Stimulated activated CD4-positive, alpha-beta T cell treated with anti-CD3 and anti-CD28 coated beads, Interleukin-15, amount 100 ng/mL, for 24 hours (primary cell): ENCODE measurements around the gene ADAM11.

Experiments
- DNase-seq: peaks from one replicate; pipeline ENCODE4 v3.0.0-alpha.2; 2020

The ADAM11 gene

GRCh38 chr17:44776628-44777393, 18.0 kb downstream of the ADAM11 start:
- no peak for DNase-seq

- DNase-seq, result no peak
Observed at GRCh38 chr17:44777394-44778348, 18.9 kb downstream of the ADAM11 start.

- no peak for DNase-seq
Observed at GRCh38 chr17:44778656-44779210, 19.9 kb downstream of the ADAM11 start.

GRCh38 chr17:44779211-44780025, 20.6 kb downstream of the ADAM11 start:
- peak; percentile 90 for DNase-seq

GRCh38 chr17:44780161-44780560, 21.4 kb downstream of the ADAM11 start:
- DNase-seq, result no peak

GRCh38 chr17:44780845-44781480, 22.2 kb downstream of the ADAM11 start:
- no peak for DNase-seq

- no peak for DNase-seq
Observed at GRCh38 chr17:44781551-44782325, 22.9 kb downstream of the ADAM11 start.

- DNase-seq, result no peak
Observed at GRCh38 chr17:44782326-44782850, 23.6 kb downstream of the ADAM11 start.

GRCh38 chr17:44785921-44786320, 27.1 kb downstream of the ADAM11 start:
- DNase-seq, result no peak

- DNase-seq, result no peak
Observed at GRCh38 chr17:44786551-44787081, 27.8 kb downstream of the ADAM11 start.

GRCh38 chr17:44787271-44787940, 28.6 kb downstream of the ADAM11 start:
- DNase-seq, result no peak

- no peak for DNase-seq
Observed at GRCh38 chr17:44788139-44788538, 29.4 kb downstream of the ADAM11 start.

- DNase-seq, result no peak
Observed at GRCh38 chr17:44792276-44792675, 33.5 kb downstream of the ADAM11 start.

- no peak for DNase-seq
Observed at GRCh38 chr17:44793885-44794842, 35.4 kb downstream of the ADAM11 start.

GRCh38 chr17:44794851-44795413, 36.1 kb downstream of the ADAM11 start:
- DNase-seq, result no peak

GRCh38 chr17:44795421-44795820, 36.6 kb downstream of the ADAM11 start:
- no peak for DNase-seq

GRCh38 chr17:44795928-44796327, 37.1 kb downstream of the ADAM11 start:
- DNase-seq, result no peak

- DNase-seq, result no peak
Observed at GRCh38 chr17:44796731-44797130, 37.9 kb downstream of the ADAM11 start.

- DNase-seq, result no peak
Observed at GRCh38 chr17:44797802-44798201, 39.0 kb downstream of the ADAM11 start.
